ENCODE data around the gene PLAAT4. TPM values are rescaled to one million over a fixed set of nuclear protein-coding genes. Genes with fewer than 3 reads are reported as not detected.

The PLAAT4 gene
- total RNA-seq, 1 experiment from 2014 or later = 3.5 TPM

DNA sequence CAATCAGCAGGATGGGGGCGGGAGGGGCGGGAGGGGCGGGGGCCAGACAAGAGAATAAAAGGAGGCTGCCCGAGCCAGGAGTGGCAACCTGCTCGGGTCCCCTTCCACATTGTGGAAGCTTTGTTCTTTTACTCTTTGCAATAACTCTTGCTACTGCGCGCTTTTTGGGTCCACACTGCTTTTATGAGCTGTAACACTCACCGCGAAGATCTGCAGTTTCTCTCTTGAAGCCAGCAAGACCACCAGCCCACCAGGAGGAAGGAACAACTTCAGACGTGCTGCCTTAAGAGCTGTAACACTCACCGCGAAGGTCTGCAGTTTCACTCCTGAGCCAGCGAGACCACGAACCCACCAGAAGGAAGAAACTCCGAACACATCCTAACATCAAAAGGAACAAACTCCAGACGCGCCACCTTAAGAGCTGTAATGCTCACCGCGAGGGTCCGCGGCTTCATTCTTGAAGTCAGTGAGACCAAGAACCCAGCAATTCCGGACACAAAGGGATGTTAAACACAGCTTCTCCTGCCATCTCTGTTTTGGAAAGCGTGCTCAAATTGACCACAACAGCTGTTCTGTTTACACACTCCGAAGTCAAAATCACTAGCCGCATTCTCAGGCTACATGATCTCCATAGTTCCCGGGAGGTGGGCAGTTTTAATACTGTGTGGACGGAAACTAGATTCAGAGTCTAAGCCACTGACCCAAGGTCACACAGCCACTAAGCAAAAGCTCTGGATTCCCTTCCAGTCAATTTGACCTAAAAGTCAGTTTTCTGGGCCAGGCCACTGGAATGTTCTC lies 14.7 kb downstream of the PLAAT4 start:
- H3K14ac ChIP-seq (ENCODE audit: insufficient read depth, low read length) = no peak overlapping the region
- H3K9ac ChIP-seq (ENCODE audit: extremely low read depth, insufficient read length, low read length) = no peak overlapping the region
- H3K27ac ChIP-seq (ENCODE audit: insufficient read length, low read depth, low read length) = no peak overlapping the region
- H3K27me3 ChIP-seq (ENCODE audit: insufficient read depth, low read length) = no peaks in the 10 kb centered on the region
- H3K79me1 ChIP-seq (ENCODE audit: insufficient read depth, low read depth, low read length, poor library complexity, severe bottlenecking) = no peaks in the 10 kb centered on the region
- peak overlapping the region in 1 of 3 experiments; percentile 61; a peak in 1 of 7 replicates for H3K27ac Mint-ChIP-seq
- H3K79me2 ChIP-seq (ENCODE audit: insufficient read depth, low read length) = no peaks in the 10 kb centered on the region
- no peak overlapping the region for H2AFZ ChIP-seq (ENCODE audit: low read length)
- no peak overlapping the region for H3T11ph ChIP-seq (ENCODE audit: low read length)
- H3K23me2 ChIP-seq (ENCODE audit: insufficient read length, low read depth, low read length, poor library complexity, severe bottlenecking) = no peaks in the 10 kb centered on the region
- H3K18ac ChIP-seq (ENCODE audit: insufficient read length, low read depth, low read length) = no peak overlapping the region
- H2BK20ac ChIP-seq (ENCODE audit: low read depth, low read length, poor library complexity, severe bottlenecking) = no peak overlapping the region
- H2BK5ac ChIP-seq (ENCODE audit: insufficient read length, low read length) = no peak overlapping the region
- no peaks in the 10 kb centered on the region for H3K4me1 ChIP-seq (ENCODE audit: insufficient read depth, low read length)
- peaks cover 0 to 6% (median 0%) of the 10 kb centered on the region in 3 experiments; a peak in 4 of 7 replicates for H3K36me3 Mint-ChIP-seq (ENCODE audit: insufficient read depth in 1 of 3, low read depth in 3 of 3)
- H3K4me2 ChIP-seq (ENCODE audit: insufficient read depth, insufficient read length, low read length) = no peak overlapping the region
- H3K23ac ChIP-seq (ENCODE audit: insufficient read length, low read depth, low read length) = no peak overlapping the region
- H2BK120ac ChIP-seq (ENCODE audit: low read depth, low read length, poor library complexity, severe bottlenecking) = no peak overlapping the region
- no peak overlapping the region for H3K56ac ChIP-seq (ENCODE audit: insufficient read length, low read depth, low read length)
- H2BK12ac ChIP-seq (ENCODE audit: insufficient read length, low read depth, low read length) = no peak overlapping the region
- H3K27me3 Mint-ChIP-seq (ENCODE audit: low read depth) = no peaks in the 10 kb centered on the region
- no peak for DNase-seq
- no peak overlapping the region for H2AK5ac ChIP-seq (ENCODE audit: insufficient read length, low read length)
- TF ChIP-seq, protein P1, sequence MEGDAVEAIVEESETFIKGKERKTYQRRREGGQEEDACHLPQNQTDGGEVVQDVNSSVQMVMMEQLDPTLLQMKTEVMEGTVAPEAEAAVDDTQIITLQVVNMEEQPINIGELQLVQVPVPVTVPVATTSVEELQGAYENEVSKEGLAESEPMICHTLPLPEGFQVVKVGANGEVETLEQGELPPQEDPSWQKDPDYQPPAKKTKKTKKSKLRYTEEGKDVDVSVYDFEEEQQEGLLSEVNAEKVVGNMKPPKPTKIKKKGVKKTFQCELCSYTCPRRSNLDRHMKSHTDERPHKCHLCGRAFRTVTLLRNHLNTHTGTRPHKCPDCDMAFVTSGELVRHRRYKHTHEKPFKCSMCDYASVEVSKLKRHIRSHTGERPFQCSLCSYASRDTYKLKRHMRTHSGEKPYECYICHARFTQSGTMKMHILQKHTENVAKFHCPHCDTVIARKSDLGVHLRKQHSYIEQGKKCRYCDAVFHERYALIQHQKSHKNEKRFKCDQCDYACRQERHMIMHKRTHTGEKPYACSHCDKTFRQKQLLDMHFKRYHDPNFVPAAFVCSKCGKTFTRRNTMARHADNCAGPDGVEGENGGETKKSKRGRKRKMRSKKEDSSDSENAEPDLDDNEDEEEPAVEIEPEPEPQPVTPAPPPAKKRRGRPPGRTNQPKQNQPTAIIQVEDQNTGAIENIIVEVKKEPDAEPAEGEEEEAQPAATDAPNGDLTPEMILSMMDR (conservative IDR thresholded peaks at IDR 0.05) = no peak
- no peak overlapping the region for H4K5ac ChIP-seq (ENCODE audit: insufficient read length, low read depth, low read length)
- WGBS (ENCODE audit: extremely low coverage, insufficient read length, low lambda C conversion rate) = no CpG with 5 or more reads among the region's 27 CpGs
- no peaks in the 10 kb centered on the region for H4K20me1 ChIP-seq (ENCODE audit: control insufficient read depth, insufficient read depth, insufficient read length)
- no peaks in the 10 kb centered on the region for H3K9me3 ChIP-seq (ENCODE audit: control insufficient read depth, low read depth, low read length)
- peaks cover 29 to 34% of the 10 kb centered on the region in 2 experiments for H3K4me1 Mint-ChIP-seq
- peaks cover 3 to 9% of the 10 kb centered on the region in 2 experiments; a peak in 2 of 5 replicates for H3K9me3 Mint-ChIP-seq
- H4K8ac ChIP-seq (replicated peaks; ENCODE audit: insufficient read length, low read depth, low read length) = no peak overlapping the region
- no peak overlapping the region for H2BK15ac ChIP-seq (ENCODE audit: low read depth, low read length)
- H3K4ac ChIP-seq (ENCODE audit: low read depth, low read length) = no peak overlapping the region
- no peak overlapping the region for H4K91ac ChIP-seq (ENCODE audit: insufficient read length, low read depth, low read length)
- H3K4me3 Mint-ChIP-seq = no peak overlapping the region

All from H9 (cell line).